Measurements from ENCODE around the gene POFUT1.

- TF ChIP-seq CTCF (IDR thresholded peaks at IDR 0.05) (no peak), POLR2A (IDR thresholded peaks at IDR 0.05) (no peak)
Observed at GRCh38 chr20:32158351-32158750, 49.3 kb upstream of the POFUT1 start.

Measured in esophagus squamous epithelium (tissue), 4 donors.